Measurements from ENCODE around the gene UVRAG.

UVRAG gene

DNA sequence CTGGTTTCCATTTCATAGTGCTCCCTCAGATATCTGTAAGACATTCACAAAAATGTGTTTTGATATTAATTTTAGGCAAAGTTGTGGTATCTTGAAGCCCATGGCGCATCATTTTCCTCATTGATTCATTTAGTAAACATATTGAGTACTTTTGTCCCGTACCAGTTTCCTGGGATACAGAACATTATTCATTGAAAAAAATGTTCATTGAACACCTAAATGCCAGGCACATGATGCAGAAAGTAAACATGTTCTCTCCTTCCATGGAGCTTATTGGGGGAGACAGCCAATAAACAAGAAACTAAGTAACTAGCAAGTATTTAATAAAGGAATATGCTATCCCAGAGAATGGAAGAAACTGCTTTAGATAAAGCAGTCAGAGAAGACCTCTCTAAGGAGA lies 195.0 kb downstream of the UVRAG start:
- no peak for TF ChIP-seq ZBTB7A (IDR thresholded peaks at IDR 0.05; ENCODE audit: low read depth)
- no peak for TF ChIP-seq FOXM1 (IDR thresholded peaks at IDR 0.05; ENCODE audit: borderline replicate concordance, low read depth)
- no peak for TF ChIP-seq TCF12 (IDR thresholded peaks at IDR 0.05; ENCODE audit: low read depth)
- TF ChIP-seq, protein P1, sequence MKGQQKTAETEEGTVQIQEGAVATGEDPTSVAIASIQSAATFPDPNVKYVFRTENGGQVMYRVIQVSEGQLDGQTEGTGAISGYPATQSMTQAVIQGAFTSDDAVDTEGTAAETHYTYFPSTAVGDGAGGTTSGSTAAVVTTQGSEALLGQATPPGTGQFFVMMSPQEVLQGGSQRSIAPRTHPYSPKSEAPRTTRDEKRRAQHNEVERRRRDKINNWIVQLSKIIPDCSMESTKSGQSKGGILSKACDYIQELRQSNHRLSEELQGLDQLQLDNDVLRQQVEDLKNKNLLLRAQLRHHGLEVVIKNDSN (IDR thresholded peaks at IDR 0.05): no peak
- no peak for TF ChIP-seq YY1 (IDR thresholded peaks at IDR 0.05; ENCODE audit: low read depth)
- TF ChIP-seq CEBPB (IDR thresholded peaks at IDR 0.05): no peak
- no peak for TF ChIP-seq EP300 (IDR thresholded peaks at IDR 0.05; ENCODE audit: borderline replicate concordance)
- no peak for TF ChIP-seq NFIC (IDR thresholded peaks at IDR 0.05)
- TF ChIP-seq, protein P2, sequence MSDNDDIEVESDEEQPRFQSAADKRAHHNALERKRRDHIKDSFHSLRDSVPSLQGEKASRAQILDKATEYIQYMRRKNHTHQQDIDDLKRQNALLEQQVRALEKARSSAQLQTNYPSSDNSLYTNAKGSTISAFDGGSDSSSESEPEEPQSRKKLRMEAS (IDR thresholded peaks at IDR 0.05): no peak
- no peak for TF ChIP-seq EGR1 (IDR thresholded peaks at IDR 0.05)
- no peak for TF ChIP-seq RAD21 (IDR thresholded peaks at IDR 0.05; ENCODE audit: low read depth)
- TF ChIP-seq CREB1 (IDR thresholded peaks at IDR 0.05; ENCODE audit: low read depth): no peak
- TF ChIP-seq, protein P3, sequence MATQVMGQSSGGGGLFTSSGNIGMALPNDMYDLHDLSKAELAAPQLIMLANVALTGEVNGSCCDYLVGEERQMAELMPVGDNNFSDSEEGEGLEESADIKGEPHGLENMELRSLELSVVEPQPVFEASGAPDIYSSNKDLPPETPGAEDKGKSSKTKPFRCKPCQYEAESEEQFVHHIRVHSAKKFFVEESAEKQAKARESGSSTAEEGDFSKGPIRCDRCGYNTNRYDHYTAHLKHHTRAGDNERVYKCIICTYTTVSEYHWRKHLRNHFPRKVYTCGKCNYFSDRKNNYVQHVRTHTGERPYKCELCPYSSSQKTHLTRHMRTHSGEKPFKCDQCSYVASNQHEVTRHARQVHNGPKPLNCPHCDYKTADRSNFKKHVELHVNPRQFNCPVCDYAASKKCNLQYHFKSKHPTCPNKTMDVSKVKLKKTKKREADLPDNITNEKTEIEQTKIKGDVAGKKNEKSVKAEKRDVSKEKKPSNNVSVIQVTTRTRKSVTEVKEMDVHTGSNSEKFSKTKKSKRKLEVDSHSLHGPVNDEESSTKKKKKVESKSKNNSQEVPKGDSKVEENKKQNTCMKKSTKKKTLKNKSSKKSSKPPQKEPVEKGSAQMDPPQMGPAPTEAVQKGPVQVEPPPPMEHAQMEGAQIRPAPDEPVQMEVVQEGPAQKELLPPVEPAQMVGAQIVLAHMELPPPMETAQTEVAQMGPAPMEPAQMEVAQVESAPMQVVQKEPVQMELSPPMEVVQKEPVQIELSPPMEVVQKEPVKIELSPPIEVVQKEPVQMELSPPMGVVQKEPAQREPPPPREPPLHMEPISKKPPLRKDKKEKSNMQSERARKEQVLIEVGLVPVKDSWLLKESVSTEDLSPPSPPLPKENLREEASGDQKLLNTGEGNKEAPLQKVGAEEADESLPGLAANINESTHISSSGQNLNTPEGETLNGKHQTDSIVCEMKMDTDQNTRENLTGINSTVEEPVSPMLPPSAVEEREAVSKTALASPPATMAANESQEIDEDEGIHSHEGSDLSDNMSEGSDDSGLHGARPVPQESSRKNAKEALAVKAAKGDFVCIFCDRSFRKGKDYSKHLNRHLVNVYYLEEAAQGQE (IDR thresholded peaks at IDR 0.05; ENCODE audit: low read depth): no peak
- TF ChIP-seq TAF1 (IDR thresholded peaks at IDR 0.05; ENCODE audit: low read depth): no peak
- TF ChIP-seq TEAD4 (IDR thresholded peaks at IDR 0.05): no peak

DNA sequence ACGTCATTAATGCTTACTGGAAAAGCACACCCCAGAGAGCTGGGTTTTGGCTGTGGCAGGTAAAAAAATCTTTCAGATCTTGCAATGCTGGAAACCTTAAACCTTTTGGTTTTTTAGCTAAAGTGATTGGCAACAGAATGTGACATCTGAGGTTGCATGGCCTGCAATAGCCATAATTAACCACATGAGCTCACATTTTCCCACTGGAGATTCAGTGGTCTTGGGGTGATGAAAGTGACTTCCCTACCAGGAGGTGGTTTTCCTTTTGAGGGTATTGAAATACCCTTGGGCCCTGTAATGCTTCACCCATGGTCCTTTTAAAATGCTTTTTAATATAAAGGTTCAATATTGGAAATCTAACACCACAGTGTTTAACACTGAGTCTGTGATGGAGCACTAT lies 198.5 kb downstream of the UVRAG start:
- no peak for TF ChIP-seq EP300 (IDR thresholded peaks at IDR 0.05; ENCODE audit: borderline replicate concordance)

DNA sequence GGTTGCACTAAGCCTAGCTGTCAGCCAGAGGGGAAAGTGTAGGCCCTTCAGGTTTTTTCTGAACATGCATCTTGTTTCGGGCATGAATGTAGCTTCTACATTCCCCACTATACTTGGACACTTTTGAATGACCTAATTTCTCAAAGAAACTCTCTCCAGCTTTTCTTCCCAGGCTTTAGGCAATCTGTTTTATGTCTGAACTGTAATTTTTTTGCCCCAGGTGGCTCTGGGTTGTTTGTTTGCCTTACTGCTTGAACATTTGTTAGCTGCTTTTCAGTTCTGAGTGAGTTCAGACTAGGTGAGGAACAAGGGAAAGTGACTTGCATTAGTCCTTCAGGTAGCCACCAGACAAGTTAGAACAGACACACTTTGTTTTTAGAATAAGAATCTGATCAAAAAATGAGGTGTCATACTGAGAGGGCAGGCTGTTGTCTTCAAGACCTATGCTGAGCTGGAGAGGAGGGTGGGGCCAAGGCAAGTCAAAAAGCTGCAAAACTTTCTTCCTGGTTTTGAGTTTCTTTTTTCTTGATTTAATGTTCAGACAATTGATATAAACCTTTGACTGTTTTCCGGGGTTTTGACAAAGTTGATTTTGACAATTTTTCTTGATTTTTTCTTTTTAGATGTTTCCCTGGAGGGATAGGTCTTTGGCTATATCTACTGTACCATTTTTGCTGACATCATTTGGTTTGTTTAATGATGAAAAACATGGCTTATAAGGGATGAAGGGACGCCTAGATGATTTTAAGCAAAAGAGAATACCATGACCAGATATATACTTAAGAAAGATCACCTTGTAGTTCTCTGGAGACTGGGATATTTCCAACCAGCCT lies 208.4 kb downstream of the UVRAG start:
- TF ChIP-seq, protein P1 (IDR thresholded peaks at IDR 0.05): no peak
- TF ChIP-seq EGR1 (IDR thresholded peaks at IDR 0.05): no peak
- no peak for TF ChIP-seq ZBTB7A (IDR thresholded peaks at IDR 0.05; ENCODE audit: low read depth)

DNA sequence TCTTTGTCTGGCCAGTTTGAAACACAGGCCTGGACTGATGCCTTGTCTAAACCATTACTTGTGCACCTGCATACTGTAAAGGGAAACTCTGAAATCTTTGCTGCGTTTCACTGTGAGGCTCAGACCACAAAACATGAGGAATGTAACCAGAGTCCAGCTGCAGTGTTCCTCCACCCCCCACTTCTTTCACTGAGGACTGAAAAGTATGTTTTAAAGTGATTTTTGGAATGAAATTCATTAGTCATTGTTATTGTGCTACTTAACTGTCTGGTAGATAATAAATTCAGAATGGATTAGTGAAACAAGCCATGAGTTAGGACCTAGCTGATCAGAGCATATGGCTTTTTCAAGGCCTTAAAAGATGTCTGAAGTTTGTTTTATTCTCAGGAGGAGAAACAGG lies 210.1 kb downstream of the UVRAG start:
- TF ChIP-seq YY1 (IDR thresholded peaks at IDR 0.05; ENCODE audit: low read depth) (no peak), EP300 (IDR thresholded peaks at IDR 0.05; ENCODE audit: borderline replicate concordance) (no peak), TEAD4 (IDR thresholded peaks at IDR 0.05) (no peak), CREB1 (IDR thresholded peaks at IDR 0.05; ENCODE audit: low read depth) (no peak), CEBPB (IDR thresholded peaks at IDR 0.05) (no peak), EGR1 (IDR thresholded peaks at IDR 0.05) (no peak)
- TF ChIP-seq, protein P2 (IDR thresholded peaks at IDR 0.05): no peak
- TF ChIP-seq, protein P1 (IDR thresholded peaks at IDR 0.05): no peak

DNA sequence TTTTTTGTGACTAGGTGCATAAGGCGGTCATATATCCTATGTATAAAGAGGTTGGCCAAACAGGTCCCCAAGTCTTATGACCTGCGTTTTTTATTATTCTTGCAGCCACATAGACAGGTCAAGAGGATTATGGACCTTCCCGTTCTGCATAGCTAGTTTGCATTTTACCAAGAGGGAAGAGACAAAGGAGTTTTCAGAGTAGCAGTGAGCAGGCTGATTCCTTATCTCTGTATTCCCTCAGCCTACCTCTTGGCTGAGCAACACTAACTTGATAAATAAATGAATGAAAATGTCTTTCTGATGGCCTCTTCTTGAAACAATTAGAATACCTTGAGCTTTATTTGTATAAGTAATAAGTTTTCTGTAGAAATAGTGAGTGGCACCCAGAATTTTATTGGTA lies 210.8 kb downstream of the UVRAG start:
- TF ChIP-seq, protein P3 (IDR thresholded peaks at IDR 0.05; ENCODE audit: low read depth): no peak
- TF ChIP-seq FOXM1 (IDR thresholded peaks at IDR 0.05; ENCODE audit: borderline replicate concordance, low read depth) (no peak), EP300 (IDR thresholded peaks at IDR 0.05; ENCODE audit: borderline replicate concordance) (no peak), ZBTB7A (IDR thresholded peaks at IDR 0.05; ENCODE audit: low read depth) (no peak), TEAD4 (IDR thresholded peaks at IDR 0.05) (no peak), TAF1 (IDR thresholded peaks at IDR 0.05; ENCODE audit: low read depth) (no peak), TCF12 (IDR thresholded peaks at IDR 0.05; ENCODE audit: low read depth) (no peak), YY1 (IDR thresholded peaks at IDR 0.05; ENCODE audit: low read depth) (no peak), EGR1 (IDR thresholded peaks at IDR 0.05) (no peak), CEBPB (IDR thresholded peaks at IDR 0.05) (no peak), RAD21 (IDR thresholded peaks at IDR 0.05; ENCODE audit: low read depth) (no peak), CREB1 (IDR thresholded peaks at IDR 0.05; ENCODE audit: low read depth) (no peak), NFIC (IDR thresholded peaks at IDR 0.05) (no peak)
- TF ChIP-seq, protein P1 (IDR thresholded peaks at IDR 0.05): no peak
- TF ChIP-seq, protein P2 (IDR thresholded peaks at IDR 0.05): no peak

Measured in Ishikawa (cell line).